Stimulated activated CD4-positive, alpha-beta T cell treated with anti-CD3 and anti-CD28 coated beads, Interleukin-2, amount 100 ng/mL, for 4 hours (primary cell): ENCODE data around the gene MAPK8IP3.
A peak's percentile ranks its signal among the peaks of the same experiment; 100 is the strongest.

Experiments used
- DNase-seq: peaks from one replicate; pipeline ENCODE4 v3.0.0-alpha.2; 2020; ENCODE audit warnings: low read depth

MAPK8IP3 gene

GRCh38 chr16:1775006-1775845, 69.2 kb downstream of the MAPK8IP3 start:
- no peak for DNase-seq

DNA sequence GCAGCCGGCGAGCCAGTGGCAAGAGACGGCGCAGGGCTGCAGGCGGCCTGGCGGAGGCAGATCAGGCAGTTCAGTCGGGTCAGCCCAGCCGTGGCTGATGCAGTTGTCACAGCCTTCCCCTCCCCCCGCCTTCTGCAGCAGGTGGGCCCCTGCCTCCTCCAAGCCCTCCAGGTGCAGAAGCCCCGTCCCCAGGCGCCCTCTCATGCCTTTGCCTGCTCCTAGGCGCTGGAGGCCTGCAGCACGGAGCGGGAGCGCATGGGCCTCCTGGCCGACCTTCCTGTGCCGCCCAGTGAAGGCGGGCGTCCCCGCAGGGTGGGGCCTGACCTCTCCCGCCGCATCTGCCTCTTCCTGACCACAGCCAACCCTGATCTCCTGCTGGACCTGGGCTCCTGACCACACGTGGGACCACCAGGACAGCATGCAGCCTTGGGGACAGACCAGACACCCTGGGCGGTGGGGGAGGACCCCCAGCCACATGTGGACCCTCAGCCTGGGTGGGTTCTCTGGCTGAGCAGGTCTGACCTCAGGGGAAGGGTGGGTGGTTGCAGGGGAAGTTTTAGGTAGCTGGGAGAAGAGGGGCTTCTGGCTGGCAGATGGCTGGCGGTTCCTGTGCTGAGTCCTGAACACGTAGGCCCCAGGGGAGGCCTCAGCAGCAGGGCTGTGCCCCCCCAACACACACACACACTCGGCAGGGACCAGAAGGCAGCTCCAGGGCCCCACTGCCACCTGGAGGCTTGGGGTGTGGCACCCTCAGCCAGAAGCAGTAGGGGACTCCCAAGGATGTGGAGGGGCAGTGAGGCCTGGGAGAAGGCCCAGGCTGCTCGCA, 70.1 kb downstream of the MAPK8IP3 start:
- no peak for DNase-seq

DNA sequence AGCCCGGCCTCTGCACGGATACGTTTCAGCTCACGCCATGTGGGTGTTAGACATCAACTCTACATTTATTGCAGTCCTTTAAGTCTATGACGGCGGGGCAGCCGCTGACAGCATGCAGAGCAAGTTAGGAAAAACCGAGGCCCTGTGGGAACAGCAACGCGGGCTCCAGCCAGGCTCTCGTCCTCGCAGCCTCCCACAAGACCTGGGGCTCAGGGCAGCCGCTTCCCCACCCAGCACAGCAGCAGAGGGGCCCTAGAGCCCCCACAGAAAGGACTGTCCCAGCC, 70.6 kb downstream of the MAPK8IP3 start:
- no peak for DNase-seq

GRCh38 chr16:1776991-1777374, 71.0 kb downstream of the MAPK8IP3 start:
- no peak for DNase-seq

GRCh38 chr16:1777375-1778199, 71.6 kb downstream of the MAPK8IP3 start:
- no peak for DNase-seq

- DNase-seq = no peak
Observed at GRCh38 chr16:1778200-1779179, 72.5 kb downstream of the MAPK8IP3 start.

GRCh38 chr16:1779234-1779701, 73.3 kb downstream of the MAPK8IP3 start:
- DNase-seq = no peak

- no peak for DNase-seq
Observed at GRCh38 chr16:1779741-1780676, 74.0 kb downstream of the MAPK8IP3 start.

DNA sequence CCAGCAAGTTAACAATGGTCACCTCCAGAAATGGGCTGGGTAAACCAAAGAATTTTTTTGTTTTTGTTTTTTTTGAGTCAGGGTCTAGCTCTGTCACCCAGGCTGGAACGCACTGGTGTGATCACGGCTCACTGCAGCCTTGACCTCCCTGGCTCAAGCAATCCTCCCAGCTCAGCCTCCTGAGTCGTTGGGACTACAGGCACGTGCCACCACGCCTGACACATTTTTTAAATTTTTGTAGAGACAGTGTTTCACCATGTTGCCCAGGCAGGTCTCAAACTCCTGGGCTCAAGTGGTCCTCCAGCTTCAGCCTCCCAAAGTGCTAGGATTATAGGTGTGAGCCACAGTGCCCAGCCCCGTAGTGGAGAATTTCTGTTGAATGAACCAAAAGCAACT, 74.7 kb downstream of the MAPK8IP3 start:
- DNase-seq = no peak

- DNase-seq = no peak
Observed at GRCh38 chr16:1781254-1781653, 75.3 kb downstream of the MAPK8IP3 start.

DNA sequence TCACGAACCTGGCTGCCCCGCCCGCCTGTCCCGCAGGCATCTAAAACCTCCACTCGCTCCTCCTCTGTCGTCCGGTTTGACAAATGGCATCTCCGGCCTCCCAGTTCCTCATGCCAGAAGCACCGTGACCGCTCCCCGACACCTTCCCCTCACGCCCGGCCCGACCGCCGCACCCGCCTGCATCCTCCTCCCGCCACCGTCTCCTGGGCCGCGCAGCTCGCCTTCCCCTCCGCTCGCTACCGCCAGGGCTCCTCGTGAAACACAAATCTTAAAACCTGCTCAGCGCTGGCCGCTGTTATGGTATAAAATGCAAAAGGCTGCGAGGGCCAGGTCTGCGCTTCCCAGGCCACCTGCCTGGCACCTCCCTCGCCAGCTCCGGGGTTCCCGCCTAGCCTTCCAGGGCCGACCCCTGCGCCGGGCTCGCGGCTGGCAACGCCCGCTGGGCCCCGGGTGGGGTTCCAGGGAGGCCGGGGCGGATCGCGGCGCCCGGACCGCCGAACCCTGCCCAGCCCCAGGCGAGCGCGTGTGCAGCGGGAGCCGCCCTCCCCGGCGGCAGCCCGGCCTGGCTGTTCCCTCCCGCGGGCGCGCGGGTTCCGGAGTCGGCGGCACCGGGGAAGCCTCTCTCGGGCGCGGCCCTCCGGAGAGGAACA, 75.9 kb downstream of the MAPK8IP3 start:
- no peak for DNase-seq

GRCh38 chr16:1782408-1783264, 76.6 kb downstream of the MAPK8IP3 start, which contains the start of the genes NUBP2 and SPSB3:
Gene NUBP2 (plus strand): TSS chr16:1782960. CDS start chr16:1783021, 61 bp downstream.
Gene SPSB3 (minus strand): TSS chr16:1782571. CDS start chr16:1781483, 1,088 bp downstream.
- peak; percentile 91 for DNase-seq

- DNase-seq = no peak
Observed at GRCh38 chr16:1784977-1785845, 79.2 kb downstream of the MAPK8IP3 start.

- DNase-seq = no peak
Observed at GRCh38 chr16:1785846-1786170, 79.8 kb downstream of the MAPK8IP3 start.

- DNase-seq = no peak
Observed at GRCh38 chr16:1786242-1787055, 80.5 kb downstream of the MAPK8IP3 start.

GRCh38 chr16:1787056-1787321, 81.0 kb downstream of the MAPK8IP3 start:
- no peak for DNase-seq
